Esophagus muscularis mucosa (tissue), 4 donors: ENCODE results near the gene GNAI1. TPM values are rescaled to one million over a fixed set of nuclear protein-coding genes. Genes with fewer than 3 reads are reported as not detected.

Experiments
- DNase-seq: peaks from one replicate; pipeline ENCODE4 v3.0.0-alpha.2; 2017; ENCODE audit errors: extremely low spot score
- H3K27ac ChIP-seq, 4 donors: fragments of 200-600 bp; sonication (generic); replicated peaks in 1 of 4; 1 replicate in 3 of 4; 2 replicates in 1 of 4; pipeline ENCODE4 v1.5.1; 2016 to 2019; ENCODE audit warnings: mild to moderate bottlenecking in 1 of 4
- H3K27me3 ChIP-seq, 4 donors: fragments of 200-600 bp; sonication (generic); one replicate each; pipeline versions ENCODE4 v1.5.1 to v1.6.0; 2016 to 2019
- H3K36me3 ChIP-seq, 4 donors: fragments of 200-600 bp; sonication (generic); one replicate each; pipeline ENCODE4 v1.5.1; 2016 to 2019
- H3K4me1 ChIP-seq, 4 donors: fragments of 200-600 bp; sonication (generic); one replicate each; pipeline ENCODE4 v1.5.1; 2016 to 2019
- H3K4me3 ChIP-seq, 4 donors: fragments of 200-600 bp; sonication (generic); 1 replicate in 2 of 4; 2 replicates in 2 of 4; pipeline ENCODE4 v1.5.1; 2016 to 2019; ENCODE audit warnings: mild to moderate bottlenecking in 4 of 4, moderate library complexity in 1 of 4
- H3K9me3 ChIP-seq, 4 donors: fragments of 200-600 bp; sonication (generic); 1 replicate in 3 of 4; 2 replicates in 1 of 4; pipeline ENCODE4 v1.5.1; 2016 to 2019
- EP300 ChIP-seq: sonication (generic); formaldehyde crosslinking; IDR thresholded peaks from one replicate; pipeline ENCODE4 v1.6.1; 2017; ENCODE audit warnings: antibody characterized with exemption
- POLR2A ChIP-seq: fragments of 450-650 bp; IDR thresholded peaks from one replicate; pipeline ENCODE4 v1.6.1; 2017; ENCODE audit warnings: antibody characterized with exemption, moderate library complexity, mild to moderate bottlenecking, low read depth
- POLR2AphosphoS5 ChIP-seq, 2 donors: sonication (generic); formaldehyde crosslinking; IDR thresholded peaks; one replicate each; pipeline ENCODE4 v1.6.1; 2017; ENCODE audit warnings: antibody characterized with exemption in 2 of 2
- WGBS: methylation state at CpG from one replicate; pipeline ENCODE4 v1.1.5; 2018; 5-methylcytosine and 5-hydroxymethylcytosine counted together
- intact Hi-C: fragments of 100-400 bp; cut with DNase I; formaldehyde crosslinking; loops from one replicate; pipeline ENCODE4 v1.15.1; 2023
- total RNA-seq, 4 donors: library from RNA; depleted of rRNA; stranded (reverse); fragments of >200 nt; gene quantifications; one replicate each; pipeline versions ENCODE4 v1.1.0 to v1.2.1, GENCODE V29; 2016
- TF ChIP-seq, protein P1 (sequence below), 3 experiments: fragments of 200-600 bp in 2 of 3; fragments of 450-650 bp in 1 of 3; sonication (generic) in 2 of 3; IDR thresholded peaks; one replicate each; pipeline ENCODE4 v1.5.1; 2017 to 2019; ENCODE audit warnings: antibody characterized with exemption in 3 of 3, mild to moderate bottlenecking in 2 of 3, moderate library complexity in 1 of 3

GNAI1 gene
- total RNA-seq, 4 donors from 2014 or later = 61.0 to 141 (median 75.5) TPM

DNA sequence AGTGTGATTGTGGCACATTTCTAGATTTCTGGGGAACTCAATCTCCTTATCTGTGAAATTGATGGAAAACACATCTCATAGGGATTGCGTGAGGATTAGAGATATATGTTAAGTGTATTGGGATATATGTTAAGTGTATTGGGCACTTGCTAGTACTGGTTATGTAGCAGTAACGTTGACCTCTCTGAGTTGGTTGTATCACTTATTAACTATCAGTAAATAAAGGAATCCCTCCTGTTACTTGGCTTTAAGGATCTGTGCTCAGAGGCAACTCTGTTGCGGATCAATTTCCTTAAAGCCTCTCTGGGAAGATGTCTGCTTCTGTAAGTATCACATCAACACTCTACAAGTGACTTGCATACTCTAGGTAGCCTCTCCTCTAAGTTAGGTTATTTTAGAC, 25.2 kb downstream of the GNAI1 start:
- no peak overlapping the region for H3K27ac ChIP-seq
- intact Hi-C loops = no loop called here
- no peak overlapping the region for H3K4me3 ChIP-seq
- H3K4me1 ChIP-seq = peaks cover 1 to 75% (median 52%) of the 10 kb centered on the region in 4 donors
- no peaks in the 10 kb centered on the region for H3K27me3 ChIP-seq
- 91% methylated on average over 3 of the region's 3 CpGs for WGBS
- H3K36me3 ChIP-seq = no peaks in the 10 kb centered on the region
- no peak for DNase-seq
- no peaks in the 10 kb centered on the region for H3K9me3 ChIP-seq
- TF ChIP-seq EP300 (no peak), POLR2A (no peak), POLR2AphosphoS5 (IDR thresholded peaks at IDR 0.05) (no peak)
- TF ChIP-seq, protein P1, sequence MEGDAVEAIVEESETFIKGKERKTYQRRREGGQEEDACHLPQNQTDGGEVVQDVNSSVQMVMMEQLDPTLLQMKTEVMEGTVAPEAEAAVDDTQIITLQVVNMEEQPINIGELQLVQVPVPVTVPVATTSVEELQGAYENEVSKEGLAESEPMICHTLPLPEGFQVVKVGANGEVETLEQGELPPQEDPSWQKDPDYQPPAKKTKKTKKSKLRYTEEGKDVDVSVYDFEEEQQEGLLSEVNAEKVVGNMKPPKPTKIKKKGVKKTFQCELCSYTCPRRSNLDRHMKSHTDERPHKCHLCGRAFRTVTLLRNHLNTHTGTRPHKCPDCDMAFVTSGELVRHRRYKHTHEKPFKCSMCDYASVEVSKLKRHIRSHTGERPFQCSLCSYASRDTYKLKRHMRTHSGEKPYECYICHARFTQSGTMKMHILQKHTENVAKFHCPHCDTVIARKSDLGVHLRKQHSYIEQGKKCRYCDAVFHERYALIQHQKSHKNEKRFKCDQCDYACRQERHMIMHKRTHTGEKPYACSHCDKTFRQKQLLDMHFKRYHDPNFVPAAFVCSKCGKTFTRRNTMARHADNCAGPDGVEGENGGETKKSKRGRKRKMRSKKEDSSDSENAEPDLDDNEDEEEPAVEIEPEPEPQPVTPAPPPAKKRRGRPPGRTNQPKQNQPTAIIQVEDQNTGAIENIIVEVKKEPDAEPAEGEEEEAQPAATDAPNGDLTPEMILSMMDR (IDR thresholded peaks at IDR 0.05) = no peak

DNA sequence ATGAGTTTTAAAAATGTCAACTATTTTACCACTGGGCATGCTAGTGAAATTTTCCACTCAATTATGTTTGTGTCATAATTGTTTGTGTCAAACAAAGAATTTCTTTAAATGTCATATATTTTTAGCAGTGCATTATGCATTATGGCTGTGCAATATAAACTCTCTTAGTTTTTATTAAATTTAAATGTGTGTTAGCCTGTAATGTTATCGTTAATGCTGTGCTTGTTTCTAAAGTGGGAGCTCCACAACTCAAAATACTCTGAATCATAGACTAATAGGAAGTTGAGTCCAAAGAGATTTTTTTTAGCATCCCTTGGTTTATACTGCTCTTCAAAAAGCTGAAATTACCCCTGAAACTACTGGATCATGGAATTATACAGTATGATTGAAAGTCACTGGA, 26.8 kb downstream of the GNAI1 start:
- H3K4me1 ChIP-seq = peaks cover 8 to 82% (median 58%) of the 10 kb centered on the region in 4 donors
- no peak for DNase-seq
- TF ChIP-seq EP300 = no peak
- TF ChIP-seq POLR2A = no peak
- TF ChIP-seq POLR2AphosphoS5 (IDR thresholded peaks at IDR 0.05) = no peak
- TF ChIP-seq, protein P1 (IDR thresholded peaks at IDR 0.05) = no peak
- intact Hi-C loops = no loop called here
- no peak overlapping the region for H3K27ac ChIP-seq
- H3K9me3 ChIP-seq = no peaks in the 10 kb centered on the region
- H3K4me3 ChIP-seq = no peak overlapping the region
- no peaks in the 10 kb centered on the region for H3K27me3 ChIP-seq
- 21% methylated on average over 1 of the region's 1 CpG for WGBS
- no peaks in the 10 kb centered on the region for H3K36me3 ChIP-seq

DNA sequence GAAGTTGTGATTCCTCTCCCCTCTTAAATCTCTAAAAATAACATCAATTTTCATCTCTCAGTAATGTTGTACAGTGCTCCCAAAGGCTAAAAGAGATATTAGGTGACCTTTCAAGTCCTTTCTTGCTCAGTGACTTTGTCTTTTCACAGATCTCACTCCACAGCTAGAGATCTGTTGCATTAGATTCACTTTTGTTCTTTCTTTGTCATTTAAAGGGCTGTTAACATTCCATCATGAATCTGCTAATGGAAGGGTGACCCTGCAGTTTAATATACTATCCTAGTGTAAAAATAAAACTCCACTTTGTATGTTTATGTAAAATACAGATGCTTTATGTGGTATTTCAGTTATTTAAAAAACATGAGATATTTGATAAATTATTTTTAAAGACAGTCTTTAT, 30.5 kb downstream of the GNAI1 start:
- H3K9me3 ChIP-seq = peaks cover 0 to 3% (median under 1%) of the 10 kb centered on the region in 4 donors
- H3K36me3 ChIP-seq = no peaks in the 10 kb centered on the region
- no peaks in the 10 kb centered on the region for H3K27me3 ChIP-seq
- DNase-seq = no peak
- H3K4me1 ChIP-seq = peaks cover 8 to 61% (median 40%) of the 10 kb centered on the region in 4 donors
- no peak overlapping the region for H3K27ac ChIP-seq
- no peak overlapping the region for H3K4me3 ChIP-seq
- TF ChIP-seq, protein P1 (IDR thresholded peaks at IDR 0.05) = no peak
- TF ChIP-seq EP300 (no peak), POLR2A (no peak)
- intact Hi-C loops = no loop called here

DNA sequence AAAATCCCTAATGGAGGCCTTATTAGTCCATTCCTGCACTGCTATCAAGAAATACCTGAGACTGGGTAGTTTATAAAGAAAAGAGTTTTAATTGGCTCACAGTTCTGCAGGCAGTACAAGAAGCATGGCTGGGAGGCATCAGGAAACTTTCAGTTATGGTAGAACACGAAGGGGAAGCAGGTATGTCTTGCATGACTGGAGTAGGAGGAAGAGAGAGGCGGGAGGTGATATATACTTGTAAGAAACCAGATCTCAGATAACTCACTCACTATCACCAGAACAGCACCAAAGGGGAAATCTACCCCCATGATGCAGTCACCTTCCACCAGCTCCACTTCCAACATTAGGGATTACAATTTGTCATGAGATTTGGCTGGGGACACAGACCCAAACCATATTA, 35.8 kb downstream of the GNAI1 start:
- H3K27ac ChIP-seq = no peak overlapping the region
- 78% methylated on average over 2 of the region's 2 CpGs for WGBS

DNA sequence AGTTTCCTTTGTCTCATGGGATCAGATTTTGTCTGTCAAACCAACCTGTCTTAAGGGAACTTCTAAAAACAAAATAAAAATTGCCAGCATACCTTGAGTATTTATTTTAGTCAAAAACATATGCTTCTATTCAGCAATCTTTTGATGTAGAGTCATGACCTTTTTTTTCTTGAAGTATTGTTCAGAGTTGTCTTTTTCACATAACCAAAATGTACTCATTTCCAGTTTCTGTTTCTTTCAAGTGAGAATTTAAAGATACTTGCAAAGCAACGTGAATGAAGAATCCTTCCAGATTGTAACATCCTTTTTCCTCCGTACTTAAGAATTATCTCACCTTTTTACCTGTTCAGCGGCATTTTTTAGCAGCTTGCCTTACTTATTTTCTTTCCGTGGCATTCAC, 37.8 kb downstream of the GNAI1 start:
- H3K27me3 ChIP-seq = no peaks in the 10 kb centered on the region
- DNase-seq = no peak
- TF ChIP-seq, protein P1 (IDR thresholded peaks at IDR 0.05) = no peak
- TF ChIP-seq POLR2A = no peak
- no peak for TF ChIP-seq EP300
- TF ChIP-seq POLR2AphosphoS5 (IDR thresholded peaks at IDR 0.05) = no peak
- intact Hi-C loops = no loop called here
- no peak overlapping the region for H3K27ac ChIP-seq
- H3K36me3 ChIP-seq = no peaks in the 10 kb centered on the region
- no peak overlapping the region for H3K4me3 ChIP-seq
- 77% methylated on average over 4 of the region's 4 CpGs for WGBS
- H3K9me3 ChIP-seq = peaks cover 0 to 7% (median 2%) of the 10 kb centered on the region in 4 donors
- peaks cover 0 to under 1% (median 0%) of the 10 kb centered on the region in 4 donors for H3K4me1 ChIP-seq

More for the DNA sequence above, 35.8 kb downstream of the GNAI1 start:
- intact Hi-C loops = no loop called here
- TF ChIP-seq, protein P1 (IDR thresholded peaks at IDR 0.05) = no peak
- TF ChIP-seq POLR2A = no peak
- TF ChIP-seq EP300 = no peak
- TF ChIP-seq POLR2AphosphoS5 (IDR thresholded peaks at IDR 0.05) = no peak
- DNase-seq = no peak
- peaks cover under 1 to 19% (median 11%) of the 10 kb centered on the region in 4 donors for H3K4me1 ChIP-seq
- peaks cover 0 to 7% (median 2%) of the 10 kb centered on the region in 4 donors for H3K9me3 ChIP-seq
- no peak overlapping the region for H3K4me3 ChIP-seq
- H3K27me3 ChIP-seq = no peaks in the 10 kb centered on the region
- H3K36me3 ChIP-seq = no peaks in the 10 kb centered on the region
